Neural cell (in vitro differentiated cells): ENCODE measurements around the gene DISP1.

Experiments used
- TF ChIP-seq, protein P1 (sequence below): fragments of 450-650 bp; IDR thresholded peaks from 2 replicates; pipeline ENCODE4 v1.5.1; 2014; ENCODE audit warnings: antibody characterized with exemption, mild to moderate bottlenecking, moderate library complexity; ENCODE audit not compliant: poor library complexity, severe bottlenecking
- TF ChIP-seq, protein P2 (sequence below): IDR thresholded peaks from 2 replicates; pipeline ENCODE4 v1.6.1; 2012; ENCODE audit warnings: borderline replicate concordance

DNA sequence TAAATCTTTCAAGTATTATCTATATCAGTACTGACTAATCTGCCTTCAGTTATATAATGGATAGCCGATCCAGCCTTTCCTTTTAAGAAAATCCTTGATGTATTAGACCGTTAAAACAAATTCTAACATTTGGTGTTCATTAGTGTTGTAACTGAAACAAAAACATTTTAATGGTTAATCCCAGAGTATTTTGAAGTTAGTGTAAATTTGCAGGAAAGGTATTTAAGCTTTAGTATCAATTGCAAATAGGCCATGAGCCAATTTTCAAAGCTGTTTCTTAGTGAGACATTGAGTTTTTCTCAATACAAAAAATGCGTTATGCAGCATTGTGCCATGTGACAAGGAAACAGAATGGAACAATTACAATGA, 29.6 kb downstream of the DISP1 start:
- TF ChIP-seq, protein P1, sequence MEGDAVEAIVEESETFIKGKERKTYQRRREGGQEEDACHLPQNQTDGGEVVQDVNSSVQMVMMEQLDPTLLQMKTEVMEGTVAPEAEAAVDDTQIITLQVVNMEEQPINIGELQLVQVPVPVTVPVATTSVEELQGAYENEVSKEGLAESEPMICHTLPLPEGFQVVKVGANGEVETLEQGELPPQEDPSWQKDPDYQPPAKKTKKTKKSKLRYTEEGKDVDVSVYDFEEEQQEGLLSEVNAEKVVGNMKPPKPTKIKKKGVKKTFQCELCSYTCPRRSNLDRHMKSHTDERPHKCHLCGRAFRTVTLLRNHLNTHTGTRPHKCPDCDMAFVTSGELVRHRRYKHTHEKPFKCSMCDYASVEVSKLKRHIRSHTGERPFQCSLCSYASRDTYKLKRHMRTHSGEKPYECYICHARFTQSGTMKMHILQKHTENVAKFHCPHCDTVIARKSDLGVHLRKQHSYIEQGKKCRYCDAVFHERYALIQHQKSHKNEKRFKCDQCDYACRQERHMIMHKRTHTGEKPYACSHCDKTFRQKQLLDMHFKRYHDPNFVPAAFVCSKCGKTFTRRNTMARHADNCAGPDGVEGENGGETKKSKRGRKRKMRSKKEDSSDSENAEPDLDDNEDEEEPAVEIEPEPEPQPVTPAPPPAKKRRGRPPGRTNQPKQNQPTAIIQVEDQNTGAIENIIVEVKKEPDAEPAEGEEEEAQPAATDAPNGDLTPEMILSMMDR = no peak
- TF ChIP-seq, protein P2, sequence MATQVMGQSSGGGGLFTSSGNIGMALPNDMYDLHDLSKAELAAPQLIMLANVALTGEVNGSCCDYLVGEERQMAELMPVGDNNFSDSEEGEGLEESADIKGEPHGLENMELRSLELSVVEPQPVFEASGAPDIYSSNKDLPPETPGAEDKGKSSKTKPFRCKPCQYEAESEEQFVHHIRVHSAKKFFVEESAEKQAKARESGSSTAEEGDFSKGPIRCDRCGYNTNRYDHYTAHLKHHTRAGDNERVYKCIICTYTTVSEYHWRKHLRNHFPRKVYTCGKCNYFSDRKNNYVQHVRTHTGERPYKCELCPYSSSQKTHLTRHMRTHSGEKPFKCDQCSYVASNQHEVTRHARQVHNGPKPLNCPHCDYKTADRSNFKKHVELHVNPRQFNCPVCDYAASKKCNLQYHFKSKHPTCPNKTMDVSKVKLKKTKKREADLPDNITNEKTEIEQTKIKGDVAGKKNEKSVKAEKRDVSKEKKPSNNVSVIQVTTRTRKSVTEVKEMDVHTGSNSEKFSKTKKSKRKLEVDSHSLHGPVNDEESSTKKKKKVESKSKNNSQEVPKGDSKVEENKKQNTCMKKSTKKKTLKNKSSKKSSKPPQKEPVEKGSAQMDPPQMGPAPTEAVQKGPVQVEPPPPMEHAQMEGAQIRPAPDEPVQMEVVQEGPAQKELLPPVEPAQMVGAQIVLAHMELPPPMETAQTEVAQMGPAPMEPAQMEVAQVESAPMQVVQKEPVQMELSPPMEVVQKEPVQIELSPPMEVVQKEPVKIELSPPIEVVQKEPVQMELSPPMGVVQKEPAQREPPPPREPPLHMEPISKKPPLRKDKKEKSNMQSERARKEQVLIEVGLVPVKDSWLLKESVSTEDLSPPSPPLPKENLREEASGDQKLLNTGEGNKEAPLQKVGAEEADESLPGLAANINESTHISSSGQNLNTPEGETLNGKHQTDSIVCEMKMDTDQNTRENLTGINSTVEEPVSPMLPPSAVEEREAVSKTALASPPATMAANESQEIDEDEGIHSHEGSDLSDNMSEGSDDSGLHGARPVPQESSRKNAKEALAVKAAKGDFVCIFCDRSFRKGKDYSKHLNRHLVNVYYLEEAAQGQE = no peak
